PC-3 (cell line): ENCODE results near the gene KIN. TPM values are rescaled to one million over a fixed set of nuclear protein-coding genes. Genes with fewer than 3 reads are reported as not detected.
A peak's percentile ranks its signal among the peaks of the same experiment; 100 is the strongest.

ENCODE experiments used
- ATAC-seq: fragments of 200-7000 bp; cut with Tn5 transposase; 2 replicates; pipeline ENCODE4 v1.9.1; 2020; ENCODE audit warnings: mild to moderate bottlenecking, moderate library complexity
- BruUV-seq: library from RNA; stranded (reverse); fragments of 400-500 nt; replicated peaks from 2 replicates; lab custom pipeline; 2021; lab: Mats Ljungman, UMichigan
- CTCF ChIA-PET: fragments of 300-600 bp; sonication (Branson Sonifier 250); formaldehyde crosslinking; loops from one replicate; lab custom pipeline; 2022; ENCODE audit warnings: antibody characterized with exemption; lab: Charles Lee
- POLR2A ChIA-PET: fragments of 300-600 bp; sonication (Branson Sonifier 250); formaldehyde crosslinking; loops from one replicate; lab custom pipeline; 2022; ENCODE audit warnings: antibody characterized with exemption; ENCODE audit not compliant: unreplicated experiment; lab: Charles Lee
- DNase-seq: peaks from one replicate; pipeline ENCODE4 v3.0.0-alpha.2; 2015
- H2AFZ ChIP-seq: fragments of 300-600 bp; sonication (generic); 2 replicates; pipeline ENCODE4 v1.6.0; 2016; ENCODE audit warnings: antibody characterized with exemption, low read length
- H3F3A ChIP-seq: fragments of 300-600 bp; sonication (generic); one replicate; pipeline ENCODE4 v1.6.0; 2017; ENCODE audit warnings: antibody characterized with exemption, low read length, control low read depth, mild to moderate bottlenecking; ENCODE audit not compliant: unreplicated experiment
- H3K27ac ChIP-seq: fragments of 300-600 bp; sonication (generic); 2 replicates; pipeline ENCODE4 v1.5.1; 2016; ENCODE audit warnings: mild to moderate bottlenecking, low read length
- H3K27me3 ChIP-seq: fragments of 300-600 bp; sonication (generic); 2 replicates; pipeline ENCODE4 v1.6.1; 2016; ENCODE audit warnings: low read length, mixed read lengths
- H3K36me3 ChIP-seq: fragments of 300-600 bp; sonication (generic); 2 replicates; pipeline ENCODE4 v1.6.1; 2016; ENCODE audit warnings: low read depth, mixed run types, low read length, mixed read lengths
- H3K4me1 ChIP-seq: fragments of 300-600 bp; sonication (generic); 2 replicates; pipeline ENCODE4 v1.5.1; 2016; ENCODE audit warnings: low read length; ENCODE audit not compliant: insufficient read depth
- H3K4me2 ChIP-seq: fragments of 300-600 bp; sonication (generic); 2 replicates; pipeline ENCODE4 v1.6.0; 2016; ENCODE audit warnings: low read length
- H3K4me3 ChIP-seq: fragments of 300-600 bp; sonication (generic); 2 replicates; pipeline ENCODE4 v1.5.1; 2016; ENCODE audit warnings: mild to moderate bottlenecking, low read length, mixed read lengths
- H3K79me2 ChIP-seq: fragments of 300-600 bp; sonication (generic); 2 replicates; pipeline ENCODE4 v1.6.1; 2017; ENCODE audit warnings: low read length, mixed read lengths
- H3K9ac ChIP-seq: fragments of 300-600 bp; sonication (generic); 2 replicates; pipeline ENCODE4 v1.6.0; 2016; ENCODE audit warnings: mild to moderate bottlenecking, low read length
- H3K9me2 ChIP-seq: fragments of 300-600 bp; sonication (generic); replicated peaks from 2 replicates; pipeline ENCODE4 v1.6.1; 2016; ENCODE audit warnings: mixed run types, low read length, mixed read lengths
- H3K9me3 ChIP-seq: fragments of 300-600 bp; sonication (generic); 2 replicates; pipeline ENCODE4 v1.6.1; 2016; ENCODE audit warnings: low read length, mixed read lengths
- H4K20me1 ChIP-seq: fragments of 300-600 bp; sonication (generic); 2 replicates; pipeline ENCODE4 v1.6.1; 2016; ENCODE audit warnings: low read length, mixed read lengths
- CTCF ChIP-seq: fragments of 300-600 bp; sonication (generic); conservative IDR thresholded peaks from 2 replicates; pipeline ENCODE4 v1.5.1; 2017; ENCODE audit warnings: antibody characterized with exemption, low read depth, mild to moderate bottlenecking, low read length
- EZH2 ChIP-seq: fragments of 300-600 bp; sonication (generic); IDR thresholded peaks from one replicate; pipeline ENCODE4 v1.6.1; 2017; ENCODE audit warnings: antibody characterized with exemption, mild to moderate bottlenecking, low read length; ENCODE audit not compliant: unreplicated experiment
- EZH2phosphoT487 ChIP-seq: fragments of 300-600 bp; sonication (generic); IDR thresholded peaks from 2 replicates; pipeline ENCODE4 v1.6.1; 2018; ENCODE audit warnings: mild to moderate bottlenecking, antibody characterized with exemption, low read length, borderline replicate concordance
- intact Hi-C: fragments of 100-400 bp; cut with micrococcal nuclease; formaldehyde crosslinking; loops from 2 replicates; pipeline ENCODE4 v1.9.0; 2023
- total RNA-seq: library from RNA; depleted of rRNA; stranded (reverse); fragments of >200 nt; gene quantifications from 2 replicates; pipeline ENCODE4 v1.2.3, GENCODE V29; 2014

The KIN gene
- total RNA-seq, 1 experiment from 2014 or later: 2.4 TPM

- no peak for TF ChIP-seq CTCF
- no peak for TF ChIP-seq EZH2phosphoT487
- no peak for TF ChIP-seq EZH2
- Histone ChIP-seq H3K9me2 (no peaks in the 10 kb centered on the region), H3K79me2 (no peaks in the 10 kb centered on the region), H3F3A (no peaks in the 10 kb centered on the region), H3K27me3 (no peaks in the 10 kb centered on the region), H3K36me3 (peaks cover 7% of the 10 kb centered on the region; the same call in 1 of the 2 replicates), H3K4me2 (no peak overlapping the region), H2AFZ (no peak overlapping the region), H3K9ac (no peak overlapping the region), H3K27ac (no peak overlapping the region), H4K20me1 (no peaks in the 10 kb centered on the region), H3K4me3 (no peak overlapping the region), H3K9me3 (no peaks in the 10 kb centered on the region), H3K4me1 (no peaks in the 10 kb centered on the region)
- POLR2A ChIA-PET: no interaction called here
- DNase-seq (no peak), ATAC-seq (no peak)
- intact Hi-C loops: no loop called here
- CTCF ChIA-PET: no interaction called here
- no TSS peak for BruUV-seq
Measured at GRCh38 chr10:7829289-7829834, 41.6 kb upstream of the KIN start.

GRCh38 chr10:7826971-7827370 lies 39.2 kb upstream of the KIN start:
- Histone ChIP-seq H3K4me1 (no peaks in the 10 kb centered on the region), H4K20me1 (no peaks in the 10 kb centered on the region), H3K79me2 (no peaks in the 10 kb centered on the region), H2AFZ (no peak overlapping the region), H3K9me2 (no peaks in the 10 kb centered on the region), H3K27ac (no peak overlapping the region), H3F3A (no peaks in the 10 kb centered on the region), H3K4me2 (no peak overlapping the region), H3K4me3 (no peak overlapping the region), H3K9me3 (no peaks in the 10 kb centered on the region), H3K36me3 (peaks cover 7% of the 10 kb centered on the region; the same call in 1 of the 2 replicates), H3K9ac (no peak overlapping the region), H3K27me3 (no peaks in the 10 kb centered on the region)
- DNase-seq: peak; percentile 24
- BruUV-seq: no TSS peak
- ChIA-PET CTCF (no interaction called here), POLR2A (no interaction called here)
- TF ChIP-seq CTCF (no peak), EZH2 (no peak), EZH2phosphoT487 (no peak)
- peak; percentile 51; the same call in 1 of the 2 replicates for ATAC-seq
- intact Hi-C loops: no loop called here

GRCh38 chr10:7824251-7824650 lies 36.5 kb upstream of the KIN start:
- DNase-seq (no peak), ATAC-seq (no peak)
- Histone ChIP-seq H3K79me2 (peaks cover 14% of the 10 kb centered on the region), H3K27me3 (no peaks in the 10 kb centered on the region), H3K4me3 (no peak overlapping the region), H3K9ac (no peak overlapping the region), H4K20me1 (no peaks in the 10 kb centered on the region), H3K27ac (no peak overlapping the region), H3K36me3 (peaks cover 7% of the 10 kb centered on the region; the same call in 1 of the 2 replicates), H3F3A (no peaks in the 10 kb centered on the region), H3K9me3 (no peaks in the 10 kb centered on the region), H2AFZ (no peak overlapping the region), H3K9me2 (no peaks in the 10 kb centered on the region), H3K4me1 (peaks cover 8% of the 10 kb centered on the region; the same call in 1 of the 2 replicates), H3K4me2 (no peak overlapping the region)
- intact Hi-C loops: no loop called here
- POLR2A ChIA-PET: no interaction called here
- BruUV-seq: no TSS peak
- CTCF ChIA-PET: no interaction called here
- TF ChIP-seq EZH2phosphoT487 (no peak), CTCF (no peak), EZH2 (no peak)
